NT2/D1 (cell line): Measurements from ENCODE around the gene ARIH2.

Source experiments
- SUZ12 ChIP-seq: IDR thresholded peaks from 2 replicates; pipeline ENCODE4 v1.6.1; 2011; ENCODE audit not compliant: insufficient read length, insufficient read depth; ENCODE audit errors: extremely low read depth
- YY1 ChIP-seq: IDR thresholded peaks from 2 replicates; pipeline ENCODE4 v1.6.1; 2011; ENCODE audit not compliant: insufficient read length, insufficient read depth
- ZNF274 ChIP-seq: IDR thresholded peaks from 2 replicates; pipeline ENCODE4 v1.6.1; 2011; ENCODE audit warnings: mild to moderate bottlenecking, low read depth, low read length

- TF ChIP-seq SUZ12 (no peak), ZNF274 (no peak), YY1 (no peak)
These were observed 116.6 kb downstream of the ARIH2 start for GRCh38 chr3:49035281-49035680.
